OCI-LY1 (cell line): Measurements from ENCODE around the gene FAM234B.
A peak's percentile ranks its signal among the peaks of the same experiment; 100 is the strongest.

Source experiments
- H2AFZ ChIP-seq: fragments of 200-600 bp; sonication (generic), shearing (Covaris generic); 2 replicates; pipeline ENCODE4 v1.6.0; 2014; ENCODE audit warnings: antibody characterized with exemption, mild to moderate bottlenecking, low read length
- H3F3A ChIP-seq: fragments of 200-600 bp; sonication (generic), shearing (Covaris generic); 2 replicates; pipeline ENCODE4 v1.6.0; 2014; ENCODE audit warnings: mild to moderate bottlenecking, antibody characterized with exemption, low read length, moderate library complexity; ENCODE audit not compliant: insufficient read depth
- H3K27ac ChIP-seq: fragments of 200-600 bp; sonication (generic); 2 replicates; pipeline ENCODE4 v1.5.1; 2014; ENCODE audit warnings: low read length, mixed run types, mild to moderate bottlenecking, low read depth; ENCODE audit not compliant: poor library complexity, severe bottlenecking
- H3K27me3 ChIP-seq: fragments of 200-600 bp; sonication (generic); 2 replicates; pipeline ENCODE4 v1.6.0; 2014; ENCODE audit warnings: antibody characterized with exemption, mild to moderate bottlenecking, low read length, moderate library complexity; ENCODE audit not compliant: insufficient read depth
- H3K36me3 ChIP-seq: fragments of 200-600 bp; sonication (generic); 2 replicates; pipeline ENCODE4 v1.6.1; 2014; ENCODE audit warnings: mild to moderate bottlenecking, antibody characterized with exemption, low read length, moderate library complexity, mixed read lengths; ENCODE audit not compliant: insufficient read depth
- H3K4me1 ChIP-seq: fragments of 200-600 bp; sonication (generic); 2 replicates; pipeline ENCODE4 v1.5.1; 2014; ENCODE audit warnings: mild to moderate bottlenecking, low read length, moderate library complexity; ENCODE audit not compliant: insufficient read depth, severe bottlenecking
- H3K4me2 ChIP-seq: fragments of 200-600 bp; sonication (generic), shearing (Covaris generic); 2 replicates; pipeline ENCODE4 v1.6.1; 2014; ENCODE audit warnings: low read length
- H3K4me3 ChIP-seq: fragments of 200-600 bp; sonication (generic); 2 replicates; pipeline ENCODE4 v1.5.1; 2014; ENCODE audit warnings: low read length, low read depth, mild to moderate bottlenecking, mixed read lengths; ENCODE audit not compliant: poor library complexity, severe bottlenecking
- H3K79me2 ChIP-seq: fragments of 200-600 bp; shearing (Covaris generic); 2 replicates; pipeline ENCODE4 v1.6.1; 2016; ENCODE audit warnings: mixed run types, low read length, mixed read lengths; ENCODE audit not compliant: insufficient read depth
- H3K9ac ChIP-seq: fragments of 200-600 bp; sonication (generic), shearing (Covaris generic); 2 replicates; pipeline ENCODE4 v1.6.1; 2014; ENCODE audit warnings: mild to moderate bottlenecking, low read length, mixed read lengths
- H3K9me2 ChIP-seq: fragments of 200-600 bp; sonication (generic), shearing (Covaris generic); 2 replicates; pipeline ENCODE4 v1.6.1; 2014; ENCODE audit warnings: low read depth, mild to moderate bottlenecking, low read length, mixed read lengths
- H3K9me3 ChIP-seq: fragments of 200-600 bp; shearing (Covaris generic); 2 replicates; pipeline ENCODE4 v1.6.1; 2014; ENCODE audit warnings: low read length, mixed read lengths
- H4K20me1 ChIP-seq: fragments of 200-600 bp; sonication (generic), shearing (Covaris generic); 2 replicates; pipeline ENCODE4 v1.6.0; 2016; ENCODE audit warnings: mild to moderate bottlenecking, low read length; ENCODE audit not compliant: insufficient read depth
- EZH2 ChIP-seq: fragments of 200-600 bp; sonication (generic), shearing (Covaris generic); IDR thresholded peaks from 2 replicates; pipeline ENCODE4 v1.8.0; 2017; ENCODE audit warnings: borderline replicate concordance, mixed run types, mild to moderate bottlenecking, antibody characterized with exemption, low read length, moderate library complexity, mixed read lengths
- TF ChIP-seq, protein P1 (sequence below): fragments of 200-600 bp; sonication (generic), shearing (Covaris generic); IDR thresholded peaks from 2 replicates; pipeline ENCODE4 v1.5.1; 2017; ENCODE audit warnings: mild to moderate bottlenecking, antibody characterized with exemption, low read length, moderate library complexity, mixed read lengths

The FAM234B gene

DNA sequence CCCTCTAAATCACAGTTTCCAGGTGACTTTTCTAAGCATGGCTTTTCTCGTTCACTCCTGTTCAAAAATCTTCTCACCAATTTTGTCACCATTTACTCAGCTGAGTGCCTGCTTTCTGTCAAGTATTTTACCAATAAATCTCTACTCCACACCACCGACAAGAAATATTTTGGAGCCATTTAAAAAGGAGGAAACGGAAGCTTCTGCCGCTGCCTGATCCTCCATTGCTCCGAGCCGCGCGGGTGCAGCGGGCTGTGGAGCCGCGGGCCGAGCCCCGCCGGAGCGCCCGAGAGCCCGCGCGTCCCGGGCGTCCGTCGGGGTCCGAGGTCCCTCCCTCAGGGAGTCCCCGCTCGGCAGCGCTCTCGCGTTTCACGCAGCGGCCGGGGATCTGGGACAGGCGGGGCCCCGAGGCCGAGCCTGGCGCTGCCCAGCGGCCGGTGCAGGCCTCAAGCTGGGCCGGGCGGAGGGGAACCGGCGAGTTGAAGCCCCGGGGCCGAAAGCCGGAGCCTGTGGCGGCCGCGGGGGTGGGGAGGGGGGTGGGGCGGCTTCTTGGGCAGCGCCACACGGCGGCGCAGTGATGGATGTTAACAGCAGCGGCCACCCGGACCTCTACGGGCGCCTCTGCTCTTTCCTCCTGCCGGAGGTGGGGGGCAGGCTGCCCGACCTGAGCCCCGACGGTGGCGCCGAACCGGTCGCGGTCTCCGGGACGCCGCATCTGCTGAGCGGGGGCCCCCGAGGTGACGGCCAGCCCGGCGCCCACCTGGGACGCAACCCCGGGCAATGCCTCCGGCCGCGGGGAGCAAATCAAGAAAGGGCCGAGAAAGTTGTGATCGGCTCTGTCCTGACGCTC is 43.0 kb upstream of the FAM234B start:
- peaks cover 7% of the 10 kb centered on the region; the same call in 1 of the 2 replicates for H3K27me3 ChIP-seq
- TF ChIP-seq, protein P1, sequence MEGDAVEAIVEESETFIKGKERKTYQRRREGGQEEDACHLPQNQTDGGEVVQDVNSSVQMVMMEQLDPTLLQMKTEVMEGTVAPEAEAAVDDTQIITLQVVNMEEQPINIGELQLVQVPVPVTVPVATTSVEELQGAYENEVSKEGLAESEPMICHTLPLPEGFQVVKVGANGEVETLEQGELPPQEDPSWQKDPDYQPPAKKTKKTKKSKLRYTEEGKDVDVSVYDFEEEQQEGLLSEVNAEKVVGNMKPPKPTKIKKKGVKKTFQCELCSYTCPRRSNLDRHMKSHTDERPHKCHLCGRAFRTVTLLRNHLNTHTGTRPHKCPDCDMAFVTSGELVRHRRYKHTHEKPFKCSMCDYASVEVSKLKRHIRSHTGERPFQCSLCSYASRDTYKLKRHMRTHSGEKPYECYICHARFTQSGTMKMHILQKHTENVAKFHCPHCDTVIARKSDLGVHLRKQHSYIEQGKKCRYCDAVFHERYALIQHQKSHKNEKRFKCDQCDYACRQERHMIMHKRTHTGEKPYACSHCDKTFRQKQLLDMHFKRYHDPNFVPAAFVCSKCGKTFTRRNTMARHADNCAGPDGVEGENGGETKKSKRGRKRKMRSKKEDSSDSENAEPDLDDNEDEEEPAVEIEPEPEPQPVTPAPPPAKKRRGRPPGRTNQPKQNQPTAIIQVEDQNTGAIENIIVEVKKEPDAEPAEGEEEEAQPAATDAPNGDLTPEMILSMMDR: no peak
- no peak for TF ChIP-seq EZH2
- no peaks in the 10 kb centered on the region for H3K9me3 ChIP-seq
- H3K9ac ChIP-seq: no peak overlapping the region; the same call in 1 of the 2 replicates
- H3K36me3 ChIP-seq: no peaks in the 10 kb centered on the region
- H3K4me1 ChIP-seq: peaks cover 15% of the 10 kb centered on the region
- H2AFZ ChIP-seq: no peak overlapping the region
- H3F3A ChIP-seq: no peaks in the 10 kb centered on the region
- no peaks in the 10 kb centered on the region for H4K20me1 ChIP-seq
- no peak overlapping the region for H3K27ac ChIP-seq
- H3K4me2 ChIP-seq: peak overlapping the region; percentile 82
- H3K9me2 ChIP-seq: no peaks in the 10 kb centered on the region
- H3K79me2 ChIP-seq: no peaks in the 10 kb centered on the region
- peak overlapping the region; percentile 63 for H3K4me3 ChIP-seq

DNA sequence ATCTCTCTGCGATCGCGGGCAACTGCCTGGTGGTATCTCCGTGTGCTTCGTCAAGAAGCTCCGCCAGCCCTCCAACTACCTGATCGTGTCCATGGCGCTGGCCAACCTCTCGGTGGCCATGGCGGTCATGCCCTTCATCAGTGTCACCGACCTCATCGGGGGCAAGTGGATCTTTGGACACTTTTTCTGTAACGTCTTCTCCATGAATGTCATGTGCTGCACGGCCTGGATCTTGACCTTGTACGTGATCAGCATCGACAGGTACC is 42.5 kb upstream of the FAM234B start:
- Histone ChIP-seq H3K4me2 (no peak overlapping the region), H4K20me1 (no peaks in the 10 kb centered on the region), H2AFZ (no peak overlapping the region), H3K27ac (no peak overlapping the region), H3K36me3 (no peaks in the 10 kb centered on the region), H3K79me2 (no peaks in the 10 kb centered on the region), H3K9ac (no peak overlapping the region), H3F3A (no peaks in the 10 kb centered on the region), H3K9me2 (no peaks in the 10 kb centered on the region), H3K27me3 (peaks cover 7% of the 10 kb centered on the region; the same call in 1 of the 2 replicates), H3K4me3 (no peak overlapping the region), H3K9me3 (no peaks in the 10 kb centered on the region), H3K4me1 (peaks cover 15% of the 10 kb centered on the region)
- TF ChIP-seq, protein P1: no peak
- no peak for TF ChIP-seq EZH2

DNA sequence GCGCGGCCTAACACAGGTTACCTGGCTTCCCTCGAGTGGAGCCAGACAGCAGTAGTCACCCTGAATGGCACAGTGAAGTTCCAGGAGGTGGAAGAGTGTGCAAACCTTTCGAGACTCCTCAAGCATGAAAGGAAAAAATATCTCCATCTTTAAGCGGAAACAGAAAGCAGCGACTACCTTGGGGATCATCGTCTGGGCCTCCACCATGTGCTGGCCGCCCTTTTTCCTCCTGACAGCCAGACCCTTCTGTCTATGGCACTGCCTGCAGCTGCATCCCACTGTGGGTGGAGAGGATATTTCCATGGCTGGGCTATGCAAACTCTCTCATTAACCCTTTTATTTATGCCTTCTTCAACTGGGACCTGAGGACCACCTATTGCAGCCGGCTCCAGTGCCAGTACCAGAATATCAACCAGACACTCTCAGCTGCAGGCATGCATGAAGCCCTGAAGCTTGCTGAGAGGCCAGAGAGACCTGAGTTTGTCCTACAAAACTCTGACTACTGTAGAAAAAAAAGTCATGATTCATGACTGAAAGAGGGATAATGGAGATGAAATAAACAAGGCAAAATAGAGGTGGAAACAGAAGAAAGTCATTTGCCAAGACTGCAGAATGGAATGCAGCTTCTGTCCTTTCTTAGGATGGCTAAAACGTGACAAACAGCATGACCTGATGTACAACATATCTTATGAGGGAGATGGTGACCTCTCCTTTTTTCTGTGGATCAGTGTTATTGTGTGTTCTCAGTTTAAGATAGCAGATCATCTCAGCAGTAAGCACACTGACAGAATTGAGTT is 41.7 kb upstream of the FAM234B start:
- Histone ChIP-seq H3K4me2 (no peak overlapping the region), H3F3A (no peaks in the 10 kb centered on the region), H3K9me2 (no peaks in the 10 kb centered on the region), H3K4me3 (no peak overlapping the region), H3K79me2 (no peaks in the 10 kb centered on the region), H3K36me3 (no peaks in the 10 kb centered on the region), H3K27ac (no peak overlapping the region), H2AFZ (no peak overlapping the region), H3K9ac (no peak overlapping the region), H3K4me1 (peaks cover 15% of the 10 kb centered on the region), H3K9me3 (no peaks in the 10 kb centered on the region), H3K27me3 (peaks cover 7% of the 10 kb centered on the region; the same call in 1 of the 2 replicates), H4K20me1 (no peaks in the 10 kb centered on the region)
- TF ChIP-seq EZH2: no peak
- TF ChIP-seq, protein P1: no peak
